Left renal cortex interstitium (tissue), 4 donors: ENCODE results near the gene CCR8. TPM values are rescaled to one million over a fixed set of nuclear protein-coding genes. Genes with fewer than 3 reads are reported as not detected.

Source experiments
- polyA plus RNA-seq, 4 donors: library from polyadenylated mRNA; unstranded; fragments of 120-200 nt; gene quantifications; one replicate each; pipeline ENCODE4 v1.2.1, GENCODE V29; 2013; ENCODE audit not compliant: insufficient read length in 4 of 4

CCR8 gene
- polyA plus RNA-seq, 4 donors, result not detected

Other genes starting within 250 kb of the CCR8 start
- gene GORASP1, start 222.1 kb upstream of the CCR8 start, polyA plus RNA-seq, result 10 to 100 TPM; 53.9 to 81.0 (median 67.8) TPM
- 10 to 100 TPM in 2 of 4 donors, 1 to 10 TPM in 2; 6.0 to 19.9 (median 11.8) TPM for gene TTC21A, start 222.0 kb upstream of the CCR8 start, polyA plus RNA-seq
- gene CSRNP1, start 176.1 kb upstream of the CCR8 start, polyA plus RNA-seq, result 10 to 100 TPM in 2 of 4 donors, 1 to 10 TPM in 2; 6.7 to 12.6 (median 10.1) TPM
- gene XIRP1, start 137.1 kb upstream of the CCR8 start, polyA plus RNA-seq, result under 1 TPM; 0.04 to 0.34 (median 0.09) TPM
- 1 to 10 TPM; 1.6 to 5.0 (median 4.2) TPM for gene CX3CR1, start 49.7 kb upstream of the CCR8 start, polyA plus RNA-seq
- 10 to 100 TPM; 32.6 to 38.5 (median 36.5) TPM for gene SLC25A38, start 53.7 kb downstream of the CCR8 start, polyA plus RNA-seq
- gene RPSA, start 77.0 kb downstream of the CCR8 start, polyA plus RNA-seq, result 1,000 to 10,000 TPM; 1,358 to 1,713 (median 1,571) TPM
- gene MOBP, start 138.0 kb downstream of the CCR8 start, polyA plus RNA-seq, result under 1 TPM in 3 of 4 donors, not detected in 1; 0.17 to 0.96 (median 0.20) TPM